HepG2 (cell line): ENCODE results near the gene PXDC1. TPM values are rescaled to one million over a fixed set of nuclear protein-coding genes. Genes with fewer than 3 reads are reported as not detected.

Experiments
- ARNTL ChIP-seq: sonication (generic); formaldehyde crosslinking; IDR thresholded peaks from 2 replicates; pipeline ENCODE4 v1.4.0; 2020; ENCODE audit warnings: mild to moderate bottlenecking, missing genetic modification reagents
- FOXK1 ChIP-seq: sonication (generic); formaldehyde crosslinking; IDR thresholded peaks from 2 replicates; pipeline ENCODE4 v1.4.0; 2020; ENCODE audit warnings: low read depth, missing genetic modification reagents, borderline replicate concordance
- FOXO1 ChIP-seq: sonication (generic); formaldehyde crosslinking; IDR thresholded peaks from 2 replicates; pipeline ENCODE4 v1.4.0; 2020; ENCODE audit warnings: missing genetic modification reagents
- HOXA3 ChIP-seq: sonication (generic); formaldehyde crosslinking; IDR thresholded peaks from 2 replicates; pipeline ENCODE4 v1.5.0; 2020; ENCODE audit warnings: missing genetic modification reagents
- KDM6A ChIP-seq: IDR thresholded peaks from 2 replicates; pipeline ENCODE4 v1.6.1; 2016; ENCODE audit warnings: low read depth
- MED1 ChIP-seq: sonication (generic); formaldehyde crosslinking; IDR thresholded peaks from 2 replicates; pipeline ENCODE4 v1.4.0; 2020; ENCODE audit warnings: missing genetic modification reagents
- NCOA1 ChIP-seq: sonication (generic); formaldehyde crosslinking; IDR thresholded peaks from 2 replicates; pipeline ENCODE4 v1.9.0; 2021; ENCODE audit warnings: missing genetic modification reagents
- ONECUT2 ChIP-seq: sonication (generic); formaldehyde crosslinking; IDR thresholded peaks from 2 replicates; pipeline ENCODE4 v1.4.0; 2020; ENCODE audit warnings: missing genetic modification reagents
- PHF5A ChIP-seq: IDR thresholded peaks from one replicate; pipeline ENCODE4 v1.6.1; 2018; ENCODE audit warnings: low read depth, missing genetic modification reagents; ENCODE audit not compliant: unreplicated experiment
- REPIN1 ChIP-seq: sonication (generic); formaldehyde crosslinking; IDR thresholded peaks from 2 replicates; pipeline ENCODE4 v1.8.0; 2022; ENCODE audit warnings: missing genetic modification reagents, low read depth, mild to moderate bottlenecking, borderline replicate concordance
- SAP130 ChIP-seq: IDR thresholded peaks from 2 replicates; pipeline ENCODE4 v1.6.1; 2016; ENCODE audit warnings: low read depth
- SP1 ChIP-seq, 2 experiments: fragments of 450-650 bp in 1 of 2; sonication (generic) in 1 of 2; formaldehyde crosslinking in 1 of 2; IDR thresholded peaks; 2 replicates each; pipeline versions ENCODE4 v1.4.0 to v1.6.1; 2016 to 2020; ENCODE audit warnings: missing genetic modification reagents in 1 of 2
- SPEN ChIP-seq: sonication (generic); formaldehyde crosslinking; IDR thresholded peaks from 2 replicates; pipeline ENCODE4 v1.5.1; 2020; ENCODE audit warnings: low read depth, mild to moderate bottlenecking, missing genetic modification reagents
- THAP11 ChIP-seq: IDR thresholded peaks from 2 replicates; pipeline ENCODE4 v1.6.1; 2016; ENCODE audit warnings: missing biosample characterization, missing genetic modification reagents
- THAP8 ChIP-seq: sonication (generic); formaldehyde crosslinking; IDR thresholded peaks from 2 replicates; pipeline ENCODE4 v1.5.1; 2020; ENCODE audit warnings: missing genetic modification reagents, mild to moderate bottlenecking, borderline replicate concordance
- ZMYM4 ChIP-seq: sonication (generic); formaldehyde crosslinking; IDR thresholded peaks from 2 replicates; pipeline ENCODE4 v1.8.1; 2023; ENCODE audit warnings: mild to moderate bottlenecking, missing genetic modification reagents
- ZNF143 ChIP-seq: sonication (generic); formaldehyde crosslinking; IDR thresholded peaks from 2 replicates; pipeline ENCODE4 v1.4.0; 2020; ENCODE audit warnings: missing genetic modification reagents
- ZNF20 ChIP-seq: sonication (generic); formaldehyde crosslinking; IDR thresholded peaks from 2 replicates; pipeline ENCODE4 v1.4.0; 2020; ENCODE audit warnings: mild to moderate bottlenecking, moderate library complexity, missing genetic modification reagents
- ZNF232 ChIP-seq: sonication (generic); formaldehyde crosslinking; IDR thresholded peaks from 2 replicates; pipeline ENCODE4 v1.4.0; 2020; ENCODE audit warnings: missing genetic modification reagents, borderline replicate concordance
- ZNF333 ChIP-seq: sonication (generic); formaldehyde crosslinking; IDR thresholded peaks from 2 replicates; pipeline ENCODE4 v1.4.0; 2020; ENCODE audit warnings: mild to moderate bottlenecking, missing genetic modification reagents, borderline replicate concordance
- ZNF431 ChIP-seq: sonication (generic); formaldehyde crosslinking; IDR thresholded peaks from 2 replicates; pipeline ENCODE4 v1.9.0; 2022; ENCODE audit warnings: missing genetic modification reagents, low read depth, mild to moderate bottlenecking, borderline replicate concordance
- ZNF510 ChIP-seq: sonication (generic); formaldehyde crosslinking; IDR thresholded peaks from 2 replicates; pipeline ENCODE4 v1.4.0; 2020; ENCODE audit warnings: low read depth, mild to moderate bottlenecking, missing genetic modification reagents
- ZNF597 ChIP-seq: sonication (generic); formaldehyde crosslinking; IDR thresholded peaks from 2 replicates; pipeline ENCODE4 v1.5.0; 2020; ENCODE audit warnings: missing genetic modification reagents
- ZNF749 ChIP-seq: sonication (generic); formaldehyde crosslinking; IDR thresholded peaks from 2 replicates; pipeline ENCODE4 v1.8.0; 2022; ENCODE audit warnings: mild to moderate bottlenecking, missing genetic modification reagents, moderate library complexity, borderline replicate concordance
- ZNF839 ChIP-seq: sonication (generic); formaldehyde crosslinking; IDR thresholded peaks from 2 replicates; pipeline ENCODE4 v1.4.0; 2020; ENCODE audit warnings: missing genetic modification reagents, mild to moderate bottlenecking, borderline replicate concordance
- polyA plus RNA-seq, 8 experiments: library from polyadenylated mRNA; depleted of rRNA in 3 of 8; stranded (reverse) in 7 of 8; unstranded in 1 of 8; fragments of >200 nt; fragmentation: Illumina TruSeq in 4 of 8; extraction: Trizol in 4 of 8; gene quantifications; 2 replicates each; pipeline versions ENCODE4 v1.2.1 to v1.2.3, GENCODE V29; 2011 to 2016; ENCODE audit warnings: low read depth in 4 of 8, missing spikeins in 1 of 8, mixed read lengths in 1 of 8; ENCODE audit not compliant: insufficient read depth in 1 of 8
- total RNA-seq, 5 experiments: library from RNA; depleted of rRNA; stranded (reverse); fragments of >200 nt; fragmentation: Illumina TruSeq; extraction: Trizol; gene quantifications; 2 replicates each; pipeline ENCODE4 v1.2.3, GENCODE V29; 2016; ENCODE audit warnings: low read depth in 1 of 5
- TF ChIP-seq, protein P1 (sequence below): IDR thresholded peaks from 2 replicates; pipeline ENCODE4 v1.6.1; 2016; ENCODE audit warnings: missing biosample characterization, missing genetic modification reagents, low read depth
- TF ChIP-seq, protein P2 (sequence below): sonication (generic); formaldehyde crosslinking; IDR thresholded peaks from 2 replicates; pipeline ENCODE4 v1.8.0; 2023; ENCODE audit warnings: mild to moderate bottlenecking, missing genetic modification reagents

The PXDC1 gene
- total and polyA plus RNA-seq, 2 of the 13 experiments (the other 11 are each of a cell fraction or from before 2014, with no cell fraction given) = 32.4 to 34.7 TPM

GRCh38 chr6:3751730-3752530 lies 417 bp upstream of the PXDC1 start (continued):
- 0 out of 2 replicates have a peak, but pooled peaks have one; percentile 36 for TF ChIP-seq THAP8 (CRISPR knock-in tag)
- TF ChIP-seq FOXO1 (CRISPR knock-in tag) = peak; percentile 60; the same call in 1 of the 2 replicates
- peak; percentile 15 for TF ChIP-seq PHF5A (CRISPR knock-in tag)
- no peak for TF ChIP-seq SP1 (IDR thresholded peaks at IDR 0.05)
- peak; percentile 55; the same call in 1 of the 2 replicates for TF ChIP-seq SP1 (CRISPR knock-in tag; IDR thresholded peaks at IDR 0.05)
- TF ChIP-seq KDM6A (CRISPR knock-in tag) = no peak
- TF ChIP-seq ZNF597 = no peak
- TF ChIP-seq ZNF232 = peak; percentile 86
- TF ChIP-seq ZNF143 (CRISPR knock-in tag) = no peak
- TF ChIP-seq ZNF20 = peak; percentile 30; the same call in 1 of the 2 replicates
- peak; percentile 71 for TF ChIP-seq THAP11 (CRISPR knock-in tag)
- TF ChIP-seq HOXA3 (CRISPR knock-in tag) = peak; percentile 56
- TF ChIP-seq REPIN1 (CRISPR knock-in tag) = peak; percentile 67
- peak; percentile 36; the same call in 1 of the 2 replicates for TF ChIP-seq ZNF431 (CRISPR knock-in tag)
- TF ChIP-seq ZNF333 (CRISPR knock-in tag) = peak; percentile 59; the same call in 1 of the 2 replicates
- peak; percentile 63; the same call in 1 of the 2 replicates for TF ChIP-seq SPEN
- TF ChIP-seq ZNF749 (CRISPR knock-in tag) = peak; percentile 87
- TF ChIP-seq MED1 = peak; percentile 76
- TF ChIP-seq NCOA1 (CRISPR knock-in tag) = no peak
- peak; percentile 84 for TF ChIP-seq SAP130 (CRISPR knock-in tag)
- 0 out of 2 replicates have a peak, but pooled peaks have one; percentile 11 for TF ChIP-seq ARNTL (CRISPR knock-in tag)
- TF ChIP-seq, protein P1, sequence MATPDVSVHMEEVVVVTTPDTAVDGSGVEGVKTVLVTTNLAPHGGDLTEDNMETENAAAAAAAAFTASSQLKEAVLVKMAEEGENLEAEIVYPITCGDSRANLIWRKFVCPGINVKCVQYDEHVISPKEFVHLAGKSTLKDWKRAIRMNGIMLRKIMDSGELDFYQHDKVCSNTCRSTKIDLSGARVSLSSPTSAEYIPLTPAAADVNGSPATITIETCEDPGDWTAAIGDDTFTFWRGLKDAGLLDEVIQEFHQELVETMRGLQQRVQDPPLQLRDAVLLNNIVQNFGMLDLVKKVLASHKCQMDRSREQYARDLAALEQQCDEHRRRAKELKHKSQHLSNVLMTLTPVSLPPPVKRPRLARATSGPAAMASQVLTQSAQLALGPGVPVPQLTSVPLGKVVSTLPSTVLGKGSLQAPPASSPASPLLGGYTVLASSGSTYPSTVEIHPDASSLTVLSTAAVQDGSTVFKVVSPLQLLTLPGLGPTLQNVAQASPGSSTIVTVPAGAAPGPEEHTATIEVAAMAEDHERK (CRISPR knock-in tag) = no peak
- peak; percentile 82 for TF ChIP-seq ZMYM4 (CRISPR knock-in tag)
- TF ChIP-seq, protein P2, sequence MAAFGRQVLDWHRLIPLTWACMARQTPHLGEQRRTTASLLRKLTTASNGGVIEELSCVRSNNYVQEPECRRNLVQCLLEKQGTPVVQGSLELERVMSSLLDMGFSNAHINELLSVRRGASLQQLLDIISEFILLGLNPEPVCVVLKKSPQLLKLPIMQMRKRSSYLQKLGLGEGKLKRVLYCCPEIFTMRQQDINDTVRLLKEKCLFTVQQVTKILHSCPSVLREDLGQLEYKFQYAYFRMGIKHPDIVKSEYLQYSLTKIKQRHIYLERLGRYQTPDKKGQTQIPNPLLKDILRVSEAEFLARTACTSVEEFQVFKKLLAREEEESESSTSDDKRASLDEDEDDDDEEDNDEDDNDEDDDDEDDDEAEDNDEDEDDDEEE (CRISPR knock-in tag) = 0 out of 2 replicates have a peak, but pooled peaks have one; percentile 16
- TF ChIP-seq ZNF839 (CRISPR knock-in tag) = peak; percentile 90; the same call in 1 of the 2 replicates
- TF ChIP-seq FOXK1 (CRISPR knock-in tag) = peak; percentile 54; the same call in 1 of the 2 replicates
- TF ChIP-seq ONECUT2 (CRISPR knock-in tag) = no peak
- no peak for TF ChIP-seq ZNF510
